Measurements from ENCODE around the gene ATP6V1G1.

- no peak for TF ChIP-seq CTCF (IDR thresholded peaks at IDR 0.05)
- no peak for TF ChIP-seq POLR2A (IDR thresholded peaks at IDR 0.05)
These were observed 40.0 kb downstream of the ATP6V1G1 start for GRCh38 chr9:114627553-114627952.

Measured in uterus (tissue), 2 donors.